Transverse colon (tissue), 4 donors: ENCODE data around the gene IFI27L1. TPM values are rescaled to one million over a fixed set of nuclear protein-coding genes. Genes with fewer than 3 reads are reported as not detected.

Experiments
- DNase-seq: peaks from one replicate; pipeline ENCODE4 v3.0.0-alpha.2; 2019
- H3K27ac ChIP-seq, 4 donors: fragments of 200-600 bp; sonication (generic); 2 replicates each; pipeline ENCODE4 v1.5.1; 2016 to 2018; ENCODE audit warnings: inconsistent platforms in 4 of 4
- H3K27me3 ChIP-seq: fragments of 200-600 bp; sonication (generic); 2 replicates; pipeline ENCODE4 v1.5.1; 2017; ENCODE audit warnings: inconsistent platforms
- H3K36me3 ChIP-seq, 4 donors: fragments of 200-600 bp; sonication (generic); 2 replicates each; pipeline ENCODE4 v1.5.1; 2017 to 2019; ENCODE audit warnings: inconsistent platforms in 4 of 4
- H3K4me1 ChIP-seq, 4 donors: fragments of 200-600 bp; sonication (generic); 2 replicates each; pipeline ENCODE4 v1.5.1; 2017 to 2020; ENCODE audit warnings: inconsistent platforms in 4 of 4
- H3K4me3 ChIP-seq, 4 donors: fragments of 200-600 bp; sonication (generic); 1 replicate in 1 of 4; 2 replicates in 3 of 4; pipeline versions ENCODE4 v1.5.1 to v1.6.1; 2017 to 2019; ENCODE audit warnings: inconsistent platforms in 4 of 4
- H3K9me3 ChIP-seq, 2 donors: fragments of 200-600 bp; sonication (generic); 2 replicates each; pipeline ENCODE4 v1.5.1; 2017 to 2019; ENCODE audit warnings: inconsistent platforms in 2 of 2
- EP300 ChIP-seq: sonication (generic); formaldehyde crosslinking; IDR thresholded peaks from one replicate; pipeline ENCODE4 v1.6.1; 2017; ENCODE audit warnings: antibody characterized with exemption, low read depth
- POLR2A ChIP-seq: fragments of 450-650 bp; IDR thresholded peaks from one replicate; pipeline ENCODE4 v1.6.1; 2016; ENCODE audit warnings: antibody characterized with exemption, mild to moderate bottlenecking, moderate library complexity
- POLR2AphosphoS5 ChIP-seq, 3 donors: sonication (generic); formaldehyde crosslinking; IDR thresholded peaks; one replicate each; pipeline ENCODE4 v1.6.1; 2016; ENCODE audit warnings: antibody characterized with exemption in 3 of 3
- WGBS, 2 donors: methylation state at CpG; one replicate each; pipeline ENCODE4 v1.1.5; 2018; ENCODE audit warnings: low coverage in 1 of 2; 5-methylcytosine and 5-hydroxymethylcytosine counted together
- in situ Hi-C, 4 donors: fragments of 200-750 bp; cut with MboI; loops; one replicate each; pipeline versions ENCODE4 v1.15.0 to v1.15.1; 2017; ENCODE audit warnings: low sequenced_read_pairs in 3 of 4, low pct_ligation_motif_present in 1 of 4, low pct_unique_long_range_greater_than_20kb in 1 of 4
- intact Hi-C: fragments of 100-400 bp; cut with DNase I; formaldehyde crosslinking; loops from one replicate; pipeline ENCODE4 v1.15.1; 2023; ENCODE audit warnings: low total_unique reads
- total RNA-seq, 4 donors: library from RNA; depleted of rRNA; stranded (reverse); fragments of >200 nt; gene quantifications; one replicate each; pipeline ENCODE4 v1.1.0, GENCODE V29; 2016
- TF ChIP-seq, protein P1 (sequence below), 5 experiments: fragments of 200-600 bp in 3 of 5; fragments of 450-650 bp in 2 of 5; sonication (generic) in 3 of 5; IDR thresholded peaks; 1 replicate in 2 of 5; 2 replicates in 3 of 5; pipeline ENCODE4 v1.5.1; 2016 to 2017; ENCODE audit warnings: antibody characterized with exemption in 5 of 5, inconsistent platforms in 3 of 5, mild to moderate bottlenecking in 2 of 5, moderate library complexity in 1 of 5

The IFI27L1 gene
- total RNA-seq, 4 donors from 2014 or later = 12.3 to 21.3 (median 17.9) TPM; not detected in 1

DNA sequence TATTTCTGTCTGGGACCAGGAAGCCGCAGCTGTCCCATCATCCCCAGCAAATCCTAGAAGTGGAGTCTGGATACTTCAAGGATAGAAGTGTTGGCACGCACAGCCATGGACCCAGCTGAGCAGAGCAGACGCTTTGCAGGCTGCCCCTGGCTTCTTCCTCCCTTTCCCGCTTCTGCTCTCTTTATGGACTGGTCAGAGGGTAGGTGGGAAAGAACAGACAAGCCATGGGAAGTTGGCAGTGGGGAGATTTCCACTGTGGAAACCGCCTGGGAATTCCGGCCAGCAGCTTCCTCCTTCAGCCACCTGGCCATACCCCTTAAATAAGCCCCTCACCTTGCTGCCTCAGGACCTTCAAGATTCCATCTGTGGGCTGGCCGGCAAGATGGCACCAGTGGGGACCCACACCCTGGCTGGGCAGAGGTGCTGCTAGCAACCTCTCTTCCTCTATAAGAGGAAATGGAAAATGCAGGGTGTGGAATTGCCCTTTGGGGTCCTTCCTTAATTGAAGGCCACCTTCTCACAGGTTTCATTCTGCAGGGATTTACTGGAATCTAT, 34.3 kb upstream of the IFI27L1 start:
- WGBS, 2 donors = 81 to 89% methylated on average over 4 to 7 of the region's 7 CpGs
- Histone ChIP-seq H3K27ac (no peak overlapping the region), H3K4me3 (no peak overlapping the region), H3K27me3 (no peaks in the 10 kb centered on the region), H3K9me3 (no peaks in the 10 kb centered on the region), H3K36me3 (peaks cover 0 to 36% (median 17%) of the 10 kb centered on the region in 4 donors), H3K4me1 (peaks cover 0 to 3% (median 0%) of the 10 kb centered on the region in 4 donors)
- DNase-seq = peak; percentile 2
- in situ Hi-C loops (no loop called here), intact Hi-C loops (no loop called here)
- TF ChIP-seq POLR2A (no peak), EP300 (no peak), POLR2AphosphoS5 (IDR thresholded peaks at IDR 0.05) (no peak)
- TF ChIP-seq, protein P1, sequence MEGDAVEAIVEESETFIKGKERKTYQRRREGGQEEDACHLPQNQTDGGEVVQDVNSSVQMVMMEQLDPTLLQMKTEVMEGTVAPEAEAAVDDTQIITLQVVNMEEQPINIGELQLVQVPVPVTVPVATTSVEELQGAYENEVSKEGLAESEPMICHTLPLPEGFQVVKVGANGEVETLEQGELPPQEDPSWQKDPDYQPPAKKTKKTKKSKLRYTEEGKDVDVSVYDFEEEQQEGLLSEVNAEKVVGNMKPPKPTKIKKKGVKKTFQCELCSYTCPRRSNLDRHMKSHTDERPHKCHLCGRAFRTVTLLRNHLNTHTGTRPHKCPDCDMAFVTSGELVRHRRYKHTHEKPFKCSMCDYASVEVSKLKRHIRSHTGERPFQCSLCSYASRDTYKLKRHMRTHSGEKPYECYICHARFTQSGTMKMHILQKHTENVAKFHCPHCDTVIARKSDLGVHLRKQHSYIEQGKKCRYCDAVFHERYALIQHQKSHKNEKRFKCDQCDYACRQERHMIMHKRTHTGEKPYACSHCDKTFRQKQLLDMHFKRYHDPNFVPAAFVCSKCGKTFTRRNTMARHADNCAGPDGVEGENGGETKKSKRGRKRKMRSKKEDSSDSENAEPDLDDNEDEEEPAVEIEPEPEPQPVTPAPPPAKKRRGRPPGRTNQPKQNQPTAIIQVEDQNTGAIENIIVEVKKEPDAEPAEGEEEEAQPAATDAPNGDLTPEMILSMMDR (IDR thresholded peaks at IDR 0.05) = no peak

DNA sequence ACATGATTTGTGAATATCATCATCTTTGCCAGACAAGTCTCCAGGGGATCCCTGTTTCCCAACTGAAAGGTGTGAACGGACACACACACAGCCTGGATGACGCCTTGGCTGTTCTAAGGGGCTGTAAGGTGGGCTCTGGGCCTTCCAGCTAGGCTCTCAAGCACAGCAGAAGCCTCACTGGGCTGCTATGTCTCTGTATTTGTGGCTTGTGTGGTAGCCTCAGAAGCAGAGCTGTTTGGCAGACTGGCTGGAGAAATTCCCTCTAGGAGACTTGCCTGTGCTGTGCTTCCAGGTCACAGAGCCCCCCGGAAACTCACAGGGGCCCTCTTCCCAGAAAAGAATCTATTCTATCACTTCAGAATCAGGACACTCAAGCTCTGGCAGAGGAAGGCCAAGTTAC, 33.5 kb upstream of the IFI27L1 start:
- no peak for DNase-seq
- H3K36me3 ChIP-seq = peaks cover 0 to 38% (median 19%) of the 10 kb centered on the region in 4 donors
- in situ Hi-C loops = no loop called here
- no peaks in the 10 kb centered on the region for H3K9me3 ChIP-seq
- H3K27ac ChIP-seq = no peak overlapping the region
- WGBS, 2 donors = 96 to 100% methylated on average over 2 to 3 of the region's 3 CpGs
- intact Hi-C loops = no loop called here
- H3K27me3 ChIP-seq = no peaks in the 10 kb centered on the region
- H3K4me3 ChIP-seq = no peak overlapping the region
- peaks cover 0 to 7% (median 0%) of the 10 kb centered on the region in 4 donors for H3K4me1 ChIP-seq
- TF ChIP-seq POLR2A (no peak), EP300 (no peak), POLR2AphosphoS5 (IDR thresholded peaks at IDR 0.05) (no peak)
- TF ChIP-seq, protein P1 (IDR thresholded peaks at IDR 0.05) = no peak

DNA sequence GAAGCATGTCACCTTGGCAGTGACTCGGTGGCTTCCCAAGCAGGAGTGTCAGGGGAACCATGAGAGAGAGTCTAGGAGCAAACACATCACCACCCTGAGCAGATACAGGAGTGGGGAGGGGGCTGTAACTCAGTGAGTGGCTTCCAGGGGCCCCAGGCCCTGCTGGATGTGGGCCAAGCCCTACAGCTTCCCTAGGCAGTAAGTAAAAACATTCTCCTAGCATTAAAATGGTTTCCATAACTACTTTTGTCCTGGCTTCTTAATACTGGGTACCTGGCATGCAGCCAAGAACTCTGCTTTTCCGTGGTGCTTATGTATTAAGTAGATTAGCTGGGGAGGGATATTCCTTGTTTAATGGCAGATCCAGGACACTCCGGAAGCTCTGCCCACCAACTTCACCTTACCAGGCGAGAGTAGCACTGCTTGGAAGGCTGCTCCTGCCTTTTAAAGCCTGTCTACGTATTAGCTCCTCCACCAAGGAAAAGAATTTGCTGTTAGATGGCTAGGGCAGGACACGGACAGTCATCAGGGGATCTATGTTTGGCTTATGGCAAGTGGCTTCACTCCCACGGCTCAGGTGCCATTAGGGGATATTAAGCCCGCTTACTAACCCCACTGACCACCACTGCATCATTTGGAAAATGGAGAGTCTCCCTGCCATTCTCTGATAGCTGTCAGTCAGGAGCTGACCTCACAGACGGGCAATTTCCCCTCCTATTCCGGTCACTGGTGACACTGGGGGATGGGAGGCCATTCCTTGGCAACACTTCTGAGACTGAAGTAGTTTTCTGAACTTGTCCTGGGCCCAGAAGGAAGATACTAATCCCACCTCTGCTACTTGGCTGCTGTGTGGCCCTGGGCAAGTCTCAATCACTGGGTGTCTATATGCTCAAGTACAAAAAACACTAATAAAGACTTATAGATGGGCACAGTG, 32.2 kb upstream of the IFI27L1 start:
- H3K27ac ChIP-seq = no peak overlapping the region
- in situ Hi-C loops (no loop called here), intact Hi-C loops (no loop called here)
- peaks cover 0 to 42% (median 21%) of the 10 kb centered on the region in 4 donors for H3K36me3 ChIP-seq
- no peaks in the 10 kb centered on the region for H3K9me3 ChIP-seq
- H3K27me3 ChIP-seq = no peaks in the 10 kb centered on the region
- WGBS, 2 donors = 84% methylated on average over 10 of the region's 10 CpGs; no CpG with 5 or more reads in 1 of the 2 donors
- no peak overlapping the region for H3K4me3 ChIP-seq
- peaks cover 0 to 7% (median 0%) of the 10 kb centered on the region in 4 donors for H3K4me1 ChIP-seq
- DNase-seq = no peak
- no peak for TF ChIP-seq POLR2A
- no peak for TF ChIP-seq POLR2AphosphoS5 (IDR thresholded peaks at IDR 0.05)
- TF ChIP-seq, protein P1 (IDR thresholded peaks at IDR 0.05) = no peak
- TF ChIP-seq EP300 = no peak

DNA sequence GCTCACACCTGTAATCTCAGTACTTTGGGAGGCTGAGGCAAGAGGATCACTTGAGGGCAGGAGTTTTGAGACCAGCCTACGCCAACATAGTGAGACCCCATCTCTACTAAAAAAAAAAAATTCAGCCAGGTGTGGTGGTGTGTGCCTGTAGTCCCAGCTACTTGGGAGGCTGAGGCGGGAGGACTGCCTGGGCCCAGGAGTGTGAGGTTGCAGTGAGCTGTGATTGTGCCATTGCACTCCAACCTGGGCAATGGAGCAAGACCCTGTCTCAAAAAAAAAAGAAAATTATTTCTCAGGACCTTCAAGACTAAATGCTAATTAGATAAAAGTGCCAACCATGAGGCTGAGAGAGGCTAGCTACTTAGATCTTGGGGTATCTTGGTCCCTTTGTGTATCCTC, 31.5 kb upstream of the IFI27L1 start:
- H3K9me3 ChIP-seq = no peaks in the 10 kb centered on the region
- peaks cover 0 to 7% (median 0%) of the 10 kb centered on the region in 4 donors for H3K4me1 ChIP-seq
- intact Hi-C loops (no loop called here), in situ Hi-C loops (no loop called here)
- TF ChIP-seq POLR2AphosphoS5 (IDR thresholded peaks at IDR 0.05) (no peak), POLR2A (no peak), EP300 (no peak)
- TF ChIP-seq, protein P1 (IDR thresholded peaks at IDR 0.05) = no peak
- peaks cover 0 to 48% (median 21%) of the 10 kb centered on the region in 4 donors for H3K36me3 ChIP-seq
- DNase-seq = no peak
- no peak overlapping the region for H3K27ac ChIP-seq
- no peak overlapping the region for H3K4me3 ChIP-seq
- H3K27me3 ChIP-seq = no peaks in the 10 kb centered on the region
- 100% methylated on average over 1 to 2 of the region's 2 CpGs for WGBS, 2 donors
